Midbrain (tissue), 1 donor: Measurements from ENCODE around the gene NSUN6.
A peak's percentile ranks its signal among the peaks of the same experiment; 100 is the strongest.

Experiments used
- DNase-seq: peaks from one replicate; lab custom pipeline; 2025; lab: John Stamatoyannopoulos, UW

The NSUN6 gene

DNA sequence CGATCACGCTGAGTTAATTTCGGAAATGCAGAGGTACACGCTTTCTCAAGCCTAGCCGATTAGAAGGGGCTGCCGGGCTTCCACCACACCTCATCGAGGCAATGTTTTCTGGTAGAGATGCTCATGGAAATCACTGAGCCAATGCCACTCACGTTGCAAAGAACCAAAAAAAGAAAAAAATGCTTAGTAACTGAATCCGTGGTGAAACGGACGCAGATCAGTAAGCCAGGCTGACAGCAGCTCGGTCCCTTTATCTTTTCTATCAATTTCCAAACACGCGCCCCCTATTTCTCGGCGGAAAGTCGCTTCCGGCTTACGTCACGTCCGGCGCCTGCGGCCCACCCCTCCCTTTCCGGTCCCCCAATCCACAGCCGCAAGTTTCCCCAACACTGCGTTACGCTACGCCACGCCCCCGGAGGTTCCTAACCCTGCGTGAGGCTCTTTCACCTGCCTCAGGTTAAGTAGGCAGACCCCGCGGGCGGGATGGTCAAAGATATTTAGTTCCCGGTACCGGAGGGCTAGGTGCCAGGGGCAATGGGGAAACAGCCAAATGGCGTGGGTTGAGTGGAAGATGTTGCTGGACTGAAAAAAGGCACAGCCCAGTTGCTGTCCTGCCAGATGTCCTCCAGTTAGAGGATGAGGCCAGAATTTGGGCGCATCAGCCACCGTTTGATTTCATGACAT, at the start of gene NSUN6:
TSS of gene NSUN6 (minus strand) at position 264 of the 684 bp plus-strand sequence. CDS start 384 bp downstream, outside the sequence.
- peak; percentile 94 for DNase-seq

GRCh38 chr10:18699849-18700840, 48.8 kb upstream of the NSUN6 start:
- no peak for DNase-seq

DNA sequence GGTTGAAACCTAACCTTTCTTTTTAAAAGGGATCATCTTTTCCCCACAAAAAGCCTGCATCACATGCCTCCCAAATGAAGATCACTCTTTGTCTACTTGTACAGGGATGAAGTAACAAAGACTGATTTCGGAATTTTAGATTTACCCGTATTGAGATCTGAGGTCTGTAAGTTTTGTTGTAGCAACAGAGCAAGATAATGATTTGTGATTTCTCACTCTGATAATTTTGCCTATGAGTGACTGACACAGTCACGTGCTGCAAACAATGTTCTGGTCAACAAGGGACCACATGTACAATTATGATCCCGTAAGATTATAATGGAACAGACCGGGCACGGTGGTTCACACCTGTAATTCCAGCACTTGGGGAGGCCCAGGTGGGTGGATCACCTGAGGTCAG, 39.2 kb upstream of the NSUN6 start:
- DNase-seq, result no peak

- no peak for DNase-seq
These were observed 38.1 kb upstream of the NSUN6 start for GRCh38 chr10:18689498-18689897.

- DNase-seq, result no peak
These were observed 36.3 kb upstream of the NSUN6 start for GRCh38 chr10:18687706-18688105.

DNA sequence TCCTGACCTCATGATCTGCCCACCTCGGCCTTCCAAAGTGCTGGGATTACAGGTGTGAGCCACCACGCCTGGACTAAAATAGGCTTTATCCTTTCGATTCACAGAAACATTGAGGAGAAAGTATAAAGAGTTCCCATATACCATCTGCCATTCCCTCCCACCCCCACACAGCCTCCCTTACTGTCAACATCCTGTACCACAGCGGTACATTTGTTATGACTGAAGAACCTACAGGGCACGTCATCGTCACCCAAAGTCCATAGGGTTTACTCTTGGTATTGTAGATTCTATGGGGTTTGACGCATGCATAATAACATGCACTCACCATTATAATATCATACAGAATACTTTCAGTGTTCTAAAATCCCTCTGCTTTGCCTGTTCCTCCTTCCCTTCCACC, 35.8 kb upstream of the NSUN6 start:
- no peak for DNase-seq

GRCh38 chr10:18685555-18685954, 34.2 kb upstream of the NSUN6 start:
- DNase-seq, result no peak

GRCh38 chr10:18684953-18685352, 33.6 kb upstream of the NSUN6 start:
- no peak for DNase-seq

DNA sequence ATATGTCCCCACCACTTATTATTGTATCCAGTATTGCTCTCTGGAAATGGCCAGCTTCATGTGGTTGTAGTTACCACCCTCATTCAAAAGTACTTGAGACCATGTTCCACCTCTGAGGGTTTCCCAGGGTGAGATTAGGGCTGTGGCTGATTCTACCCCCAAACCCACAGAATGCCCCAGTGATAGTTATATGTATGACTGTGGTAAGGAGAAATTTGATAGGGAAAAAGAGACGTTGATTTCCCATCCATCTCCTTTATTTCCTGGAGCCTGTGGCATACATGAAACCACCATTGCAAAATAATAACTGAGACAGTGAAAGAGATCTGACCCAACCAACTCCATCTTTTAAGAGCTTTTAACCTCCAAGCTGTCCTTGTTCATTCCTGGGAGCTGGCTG, 33.0 kb upstream of the NSUN6 start:
- DNase-seq, result no peak

GRCh38 chr10:18683427-18683826, 32.0 kb upstream of the NSUN6 start:
- DNase-seq, result no peak

- no peak for DNase-seq
These were observed 30.6 kb upstream of the NSUN6 start for GRCh38 chr10:18681971-18682411.

- DNase-seq, result no peak
These were observed 30.0 kb upstream of the NSUN6 start for GRCh38 chr10:18681366-18681765.

- DNase-seq, result no peak
These were observed 29.4 kb upstream of the NSUN6 start for GRCh38 chr10:18680754-18681153.

GRCh38 chr10:18675086-18675801, 23.9 kb upstream of the NSUN6 start:
- DNase-seq, result no peak

- DNase-seq, result no peak
These were observed 16.6 kb upstream of the NSUN6 start for GRCh38 chr10:18668026-18668425.

GRCh38 chr10:18666810-18667209, 15.4 kb upstream of the NSUN6 start:
- DNase-seq, result no peak

- no peak for DNase-seq
These were observed 14.6 kb upstream of the NSUN6 start for GRCh38 chr10:18665815-18666558.

- no peak for DNase-seq
These were observed 13.6 kb upstream of the NSUN6 start for GRCh38 chr10:18664841-18665478.

DNA sequence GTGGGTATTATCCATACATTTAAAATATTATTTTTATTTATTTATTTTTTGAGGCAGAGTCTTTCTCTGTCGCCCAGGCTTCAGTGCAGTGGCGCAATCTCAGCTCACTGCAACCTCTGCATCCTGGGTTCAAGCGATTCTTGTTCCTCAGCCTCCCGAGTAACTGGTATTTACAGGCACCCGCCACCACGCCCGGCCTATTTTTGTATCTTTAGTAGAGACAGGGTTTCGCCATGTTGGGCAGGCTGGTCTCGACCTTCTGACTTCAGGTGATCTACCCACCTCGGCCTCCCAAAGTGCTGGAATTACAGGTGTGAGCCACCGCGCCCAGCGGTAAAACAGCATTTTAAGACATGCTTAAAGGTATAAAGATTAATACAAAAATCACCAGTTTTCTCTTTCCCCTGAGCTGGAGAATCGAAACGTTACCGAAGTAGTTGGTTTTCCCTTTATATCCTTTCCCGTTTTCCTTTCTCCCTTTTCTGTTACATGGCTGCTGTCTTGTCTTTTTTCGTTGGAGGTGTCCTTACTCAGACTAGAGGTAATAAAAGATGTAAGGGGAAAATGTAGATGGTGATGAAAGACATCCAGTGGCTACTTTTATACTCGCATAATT, 9.5 kb upstream of the NSUN6 start:
- no peak for DNase-seq

DNA sequence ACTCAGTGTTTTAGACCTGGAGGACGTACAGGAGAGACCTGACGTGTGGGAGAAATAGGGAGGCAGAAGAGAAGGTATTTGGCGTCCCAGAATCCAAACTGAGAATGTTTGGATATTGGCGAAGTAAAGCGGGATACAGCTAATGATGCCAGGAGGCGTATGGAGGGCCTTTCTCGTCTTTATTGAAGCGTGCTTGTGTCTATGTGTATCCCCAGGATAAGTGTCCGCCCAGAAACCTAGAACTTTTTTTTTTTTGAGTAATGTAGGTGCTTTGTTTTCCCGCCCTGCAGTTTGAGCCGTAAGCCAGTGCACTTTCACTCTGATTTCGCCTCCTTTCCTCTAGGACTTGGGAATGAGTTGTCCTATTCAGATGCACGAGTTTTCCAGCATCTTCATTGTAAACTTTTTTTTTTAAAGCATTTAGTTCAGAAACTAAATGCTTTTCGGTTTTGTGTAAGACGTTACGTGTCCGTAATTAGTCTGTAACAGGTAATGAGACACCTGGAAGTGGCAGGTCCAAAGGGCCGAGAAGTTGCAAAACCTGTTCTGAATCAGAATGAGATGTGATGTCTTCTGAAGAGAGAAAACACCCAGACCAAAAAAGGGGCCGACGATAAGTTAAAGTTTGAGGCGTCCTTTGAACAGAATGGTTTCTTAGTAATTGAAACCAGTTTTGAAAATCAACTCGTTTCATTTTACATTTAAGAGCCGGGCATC, 8.6 kb upstream of the NSUN6 start:
- peak; percentile 35 for DNase-seq
